DOHH2 (cell line): ENCODE results near the gene DSCAM.

Experiments
- CTCF ChIP-seq: fragments of 200-600 bp; sonication (generic); IDR thresholded peaks from one replicate; pipeline ENCODE4 v1.5.1; 2014; ENCODE audit warnings: antibody characterized with exemption, mild to moderate bottlenecking, low read depth, low read length; ENCODE audit not compliant: poor library complexity, severe bottlenecking
- EZH2phosphoT487 ChIP-seq: fragments of 200-600 bp; sonication (generic); IDR thresholded peaks from 2 replicates; pipeline ENCODE4 v1.6.1; 2017; ENCODE audit warnings: borderline replicate concordance, mild to moderate bottlenecking, antibody characterized with exemption, low read length, moderate library complexity, mixed read lengths

- TF ChIP-seq EZH2phosphoT487 (no peak), CTCF (no peak)
Observed at GRCh38 chr21:40706806-40707655, 139.9 kb downstream of the DSCAM start.
